Kidney capillary endothelial cell (primary cell): ENCODE results near the gene SVIL.

Source experiments
- DNase-seq: peaks from one replicate; pipeline ENCODE4 v3.0.0-alpha.2; 2018; ENCODE audit warnings: low spot score

The SVIL gene, protein sequence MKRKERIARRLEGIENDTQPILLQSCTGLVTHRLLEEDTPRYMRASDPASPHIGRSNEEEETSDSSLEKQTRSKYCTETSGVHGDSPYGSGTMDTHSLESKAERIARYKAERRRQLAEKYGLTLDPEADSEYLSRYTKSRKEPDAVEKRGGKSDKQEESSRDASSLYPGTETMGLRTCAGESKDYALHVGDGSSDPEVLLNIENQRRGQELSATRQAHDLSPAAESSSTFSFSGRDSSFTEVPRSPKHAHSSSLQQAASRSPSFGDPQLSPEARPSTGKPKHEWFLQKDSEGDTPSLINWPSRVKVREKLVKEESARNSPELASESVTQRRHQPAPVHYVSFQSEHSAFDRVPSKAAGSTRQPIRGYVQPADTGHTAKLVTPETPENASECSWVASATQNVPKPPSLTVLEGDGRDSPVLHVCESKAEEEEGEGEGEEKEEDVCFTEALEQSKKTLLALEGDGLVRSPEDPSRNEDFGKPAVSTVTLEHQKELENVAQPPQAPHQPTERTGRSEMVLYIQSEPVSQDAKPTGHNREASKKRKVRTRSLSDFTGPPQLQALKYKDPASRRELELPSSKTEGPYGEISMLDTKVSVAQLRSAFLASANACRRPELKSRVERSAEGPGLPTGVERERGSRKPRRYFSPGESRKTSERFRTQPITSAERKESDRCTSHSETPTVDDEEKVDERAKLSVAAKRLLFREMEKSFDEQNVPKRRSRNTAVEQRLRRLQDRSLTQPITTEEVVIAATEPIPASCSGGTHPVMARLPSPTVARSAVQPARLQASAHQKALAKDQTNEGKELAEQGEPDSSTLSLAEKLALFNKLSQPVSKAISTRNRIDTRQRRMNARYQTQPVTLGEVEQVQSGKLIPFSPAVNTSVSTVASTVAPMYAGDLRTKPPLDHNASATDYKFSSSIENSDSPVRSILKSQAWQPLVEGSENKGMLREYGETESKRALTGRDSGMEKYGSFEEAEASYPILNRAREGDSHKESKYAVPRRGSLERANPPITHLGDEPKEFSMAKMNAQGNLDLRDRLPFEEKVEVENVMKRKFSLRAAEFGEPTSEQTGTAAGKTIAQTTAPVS (N-terminal part only)

DNA sequence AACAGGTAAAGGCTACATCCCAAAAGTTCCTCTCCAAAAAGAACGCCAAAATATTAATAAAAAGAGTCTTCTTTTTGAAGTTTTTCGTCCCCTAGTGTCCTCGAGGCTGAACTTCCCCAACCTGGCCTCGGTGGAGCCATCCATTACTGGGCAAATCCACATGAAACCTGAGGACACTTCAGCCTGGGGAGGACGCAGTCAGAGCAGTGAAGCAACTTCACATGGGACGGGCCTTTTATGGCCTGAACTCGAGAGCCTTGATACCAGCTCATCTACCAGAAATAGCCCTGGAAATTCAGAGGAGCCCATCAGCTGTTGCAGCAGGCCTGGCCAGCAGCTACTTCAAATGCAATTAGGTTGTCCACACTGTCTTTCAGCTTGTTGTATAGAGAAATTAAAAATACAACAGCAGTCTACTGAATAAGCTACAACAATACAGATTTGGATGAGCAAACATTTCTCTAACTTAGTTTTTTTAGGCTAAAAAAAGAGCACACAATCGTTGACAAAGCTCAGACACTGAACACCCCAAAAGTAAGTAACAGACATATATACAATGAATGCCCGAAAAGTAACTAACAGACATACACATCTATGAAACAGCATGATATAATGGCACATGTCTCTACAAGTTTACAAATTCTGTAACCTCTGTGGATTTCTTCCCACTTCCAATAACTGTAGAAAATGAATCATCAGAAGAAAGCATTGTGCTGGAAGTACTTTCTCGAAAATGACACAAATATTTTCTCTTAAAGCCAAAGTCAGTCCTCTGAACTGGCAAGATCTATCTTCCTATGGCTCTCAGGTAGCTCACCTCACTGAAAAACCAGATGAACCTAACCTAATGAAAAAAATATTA is at the start of gene SVIL:
TSS of gene SVIL (minus strand) at position 208 of the 862 bp plus-strand sequence. CDS start 79,913 bp downstream, outside the sequence.
- DNase-seq, result peak; percentile 53

DNA sequence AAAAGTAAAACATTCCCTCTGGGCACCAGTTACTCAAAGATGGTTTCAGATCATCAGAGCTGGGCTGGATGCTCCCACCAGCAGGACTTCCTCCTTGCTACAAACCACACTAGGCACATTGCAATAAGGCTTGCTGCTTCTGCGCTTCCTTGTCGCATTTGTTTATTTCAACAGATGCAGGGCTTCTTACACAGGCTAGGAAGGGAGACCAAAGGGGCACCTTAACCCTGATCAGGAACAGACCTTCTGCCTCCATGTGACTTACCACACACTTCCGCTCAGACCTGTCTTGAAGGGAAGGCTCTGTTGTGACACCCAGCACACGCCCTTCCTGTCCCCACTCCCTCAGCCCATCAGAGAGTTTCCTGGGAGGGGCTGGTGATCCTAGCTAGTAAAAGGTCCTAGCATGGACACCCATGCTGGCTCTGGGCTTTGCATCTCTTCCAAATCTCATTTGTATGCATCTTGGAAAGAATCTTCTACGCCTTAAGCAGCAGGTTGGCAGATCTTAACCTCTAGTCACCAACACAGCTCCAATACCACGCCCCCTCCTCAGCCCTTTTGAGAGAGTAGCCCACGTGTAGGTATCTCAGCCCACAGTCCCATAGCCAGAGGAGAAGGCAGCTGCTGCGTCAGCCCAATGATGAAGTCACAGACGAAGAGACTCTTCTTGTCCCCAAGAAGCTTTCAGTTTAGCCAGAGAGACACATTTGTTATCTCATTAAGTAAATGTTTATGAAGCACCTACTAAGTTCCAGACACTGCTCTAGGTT is 47.1 kb upstream of the SVIL start:
- no peak for DNase-seq

DNA sequence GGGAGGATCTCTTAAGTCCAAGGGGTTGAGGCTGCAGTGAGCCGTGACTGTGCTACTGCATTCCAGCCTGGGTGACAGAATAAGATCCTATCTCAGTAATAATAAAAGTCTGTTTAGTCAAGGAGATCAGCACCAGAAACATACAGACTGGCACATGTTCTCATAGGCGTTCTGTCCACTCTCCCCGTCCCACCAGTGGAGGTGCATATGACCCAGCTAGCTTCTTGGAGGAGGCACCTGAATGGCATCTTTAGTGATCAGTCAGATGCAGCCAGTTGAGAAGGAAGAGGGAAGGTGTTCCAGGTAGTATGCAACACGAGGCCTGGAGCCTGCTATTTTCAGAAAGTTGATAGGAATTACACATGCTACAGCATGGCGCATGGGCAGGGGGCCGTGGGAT is 45.3 kb upstream of the SVIL start:
- no peak for DNase-seq

DNA sequence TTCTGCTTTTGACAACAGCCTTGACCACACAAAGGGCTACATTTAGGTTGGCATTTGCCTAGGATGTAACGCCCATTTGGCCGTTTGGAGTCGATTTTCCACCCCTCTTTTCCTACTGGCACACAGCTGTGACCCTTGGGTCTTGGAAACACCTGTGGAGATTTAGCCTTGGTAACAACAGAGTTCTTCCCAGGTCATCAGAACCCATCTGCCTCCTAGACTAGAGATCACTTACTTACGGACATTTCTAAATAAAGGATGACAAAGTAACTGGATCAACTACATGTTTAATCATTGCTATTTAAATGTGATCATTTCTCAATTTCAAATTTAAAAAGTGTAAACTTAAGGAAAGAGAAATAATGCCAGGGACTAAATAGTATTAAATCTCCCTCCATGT is 42.0 kb upstream of the SVIL start:
- DNase-seq, result no peak

DNA sequence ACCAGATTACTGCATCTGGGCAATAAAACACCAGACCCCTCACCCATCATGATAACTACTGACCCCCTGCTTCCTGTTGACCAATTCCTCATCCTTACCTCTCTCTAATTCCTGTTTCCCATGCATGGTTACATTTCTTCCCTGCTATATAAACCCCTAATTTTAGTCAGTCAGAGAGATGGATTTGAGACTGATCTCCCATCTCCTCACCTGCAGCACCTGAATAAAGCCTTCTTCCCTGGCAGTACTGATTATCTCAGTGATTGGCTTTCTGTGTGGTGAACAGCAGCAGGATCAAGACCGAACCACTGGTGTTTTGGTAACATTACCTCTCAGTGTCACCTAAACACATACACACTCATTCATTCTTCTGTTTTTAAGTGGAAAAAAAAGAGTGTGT is 41.2 kb upstream of the SVIL start:
- DNase-seq, result no peak

DNA sequence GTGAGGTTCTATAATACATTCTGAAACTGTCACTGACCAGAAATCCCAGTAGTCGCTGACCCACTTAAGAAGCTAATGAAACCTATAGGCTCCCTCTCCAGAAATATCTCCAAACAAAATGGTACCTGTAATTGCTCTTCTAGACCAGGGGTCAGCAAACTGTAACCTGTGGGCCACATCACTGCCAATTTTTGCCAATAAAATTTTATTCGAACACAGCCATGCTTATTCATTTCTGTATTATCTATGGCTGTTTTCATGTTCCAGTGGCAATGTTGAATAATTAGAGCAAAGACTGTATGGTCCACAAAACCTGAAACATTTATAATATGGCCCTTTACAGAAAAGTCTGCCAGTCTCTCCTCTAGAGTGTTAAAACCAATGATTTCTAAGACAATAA is 37.2 kb upstream of the SVIL start:
- DNase-seq, result no peak

DNA sequence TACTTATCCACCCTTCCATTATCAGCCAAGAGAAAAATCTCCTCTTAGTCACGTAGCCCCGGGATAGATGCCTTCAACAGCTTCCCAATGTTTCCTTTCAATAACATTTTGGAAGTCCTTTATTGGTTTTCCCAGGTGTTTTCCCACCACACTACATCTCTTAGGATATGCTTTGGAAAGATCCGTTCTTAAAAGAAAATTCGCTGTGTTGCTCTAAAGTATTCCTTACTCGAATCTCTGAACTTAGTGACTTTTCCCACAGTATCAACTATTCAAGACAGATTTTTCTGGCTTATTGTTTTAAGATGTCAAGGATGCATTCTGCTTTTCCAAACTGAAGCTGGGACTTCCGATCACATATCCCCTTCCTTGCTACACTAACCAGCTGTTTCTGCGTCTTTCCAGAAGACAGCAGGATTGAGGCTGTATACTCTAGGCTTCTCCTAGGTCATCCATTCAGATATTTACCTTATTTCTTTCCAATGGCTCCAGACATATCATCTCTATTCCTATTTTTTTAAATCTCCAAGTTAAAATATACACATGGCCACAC is 36.5 kb upstream of the SVIL start:
- DNase-seq, result no peak

DNA sequence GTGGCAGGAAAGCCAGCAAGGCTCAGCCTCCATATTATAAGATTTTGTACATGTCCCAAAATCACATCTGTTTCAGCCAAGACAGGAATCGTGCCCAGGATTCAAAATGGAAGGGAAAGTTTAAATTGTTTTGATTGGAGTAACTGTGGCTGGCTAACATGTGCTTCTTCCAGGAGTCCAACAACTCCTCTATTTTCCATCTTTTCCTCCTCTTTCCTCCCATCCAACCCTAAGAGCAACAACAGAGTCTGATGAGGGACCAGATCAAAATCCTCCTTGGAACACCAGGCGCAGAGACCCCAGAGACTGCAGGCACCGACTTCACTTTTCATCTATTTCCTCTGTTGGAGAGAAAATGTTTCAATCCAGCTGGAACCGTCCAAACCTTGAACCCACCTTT is 36.0 kb upstream of the SVIL start:
- no peak for DNase-seq

DNA sequence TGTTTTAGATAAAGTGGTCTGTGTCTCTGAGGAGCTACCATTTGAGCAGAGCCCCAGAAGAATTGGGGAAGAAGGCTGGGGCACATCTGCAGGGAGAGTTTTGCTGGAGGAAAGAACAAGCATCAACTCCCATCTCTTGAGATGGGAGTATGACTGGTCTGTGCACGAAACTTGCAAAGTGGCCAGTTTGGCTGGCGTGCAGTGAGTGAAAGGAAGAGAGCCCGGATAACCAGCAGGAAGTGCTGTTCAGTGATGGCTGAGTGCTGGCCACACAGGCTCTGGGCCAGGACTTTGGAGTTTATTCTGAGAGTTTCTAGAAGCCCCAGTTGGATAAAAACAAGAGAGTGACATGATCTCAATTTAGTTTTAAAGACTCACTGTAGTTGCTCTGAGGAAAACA is 34.4 kb upstream of the SVIL start:
- DNase-seq, result peak; percentile 48

DNA sequence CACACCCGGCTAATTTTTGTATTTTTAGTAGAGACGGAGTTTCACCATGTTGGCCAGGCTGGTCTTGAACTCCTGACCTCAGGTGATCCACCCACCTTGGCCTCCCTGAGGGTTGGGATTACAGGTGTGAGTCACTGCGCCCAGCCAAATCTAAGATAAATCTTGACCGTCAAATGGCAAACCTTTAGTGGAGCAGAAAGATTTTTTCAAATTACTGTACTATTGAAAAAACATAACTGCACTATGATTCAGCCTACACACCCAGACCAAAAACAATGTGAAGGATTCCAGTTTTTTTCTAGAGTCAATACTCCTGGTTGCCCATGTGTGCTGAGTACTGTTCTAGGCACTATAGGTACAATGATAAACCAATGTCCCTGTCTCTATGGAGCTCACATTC is 33.9 kb upstream of the SVIL start:
- DNase-seq, result no peak

DNA sequence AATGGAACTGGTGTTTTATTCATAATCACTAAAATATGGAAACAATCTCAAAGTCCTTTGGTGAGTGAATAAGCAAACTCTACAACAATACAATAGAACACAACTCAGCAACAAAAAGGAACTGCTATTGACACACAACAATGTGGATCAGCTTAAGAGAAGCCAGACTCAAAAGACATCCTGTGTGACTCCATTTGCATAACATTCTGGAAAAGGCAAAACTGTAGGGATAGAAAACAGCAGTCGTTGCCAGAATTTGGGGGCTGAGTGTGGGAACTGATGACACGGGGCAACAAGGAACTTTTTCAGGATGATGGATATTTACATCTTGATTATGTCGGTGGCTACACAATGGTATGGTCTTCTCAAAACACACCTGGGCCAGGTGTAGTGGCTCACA is 32.4 kb upstream of the SVIL start:
- DNase-seq, result peak; percentile 38

DNA sequence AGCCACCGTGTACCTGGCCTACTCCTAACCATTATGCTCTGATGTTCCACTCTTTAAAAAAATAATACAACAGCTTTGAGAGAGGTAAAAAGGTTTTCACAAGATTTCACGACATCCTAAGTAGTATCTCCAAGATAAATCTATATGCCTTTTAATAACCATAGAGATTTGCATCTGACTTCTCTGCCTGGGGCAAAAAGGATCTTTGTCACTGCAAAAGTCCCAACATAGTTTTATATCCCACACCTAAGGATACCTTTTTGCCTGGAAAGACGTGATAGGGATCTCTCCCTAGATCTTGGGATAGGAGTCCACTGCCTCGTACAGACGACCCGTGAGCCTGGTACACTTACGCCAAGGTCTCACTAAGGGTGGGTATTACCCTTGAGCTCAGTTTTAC is 31.4 kb upstream of the SVIL start:
- DNase-seq, result no peak

DNA sequence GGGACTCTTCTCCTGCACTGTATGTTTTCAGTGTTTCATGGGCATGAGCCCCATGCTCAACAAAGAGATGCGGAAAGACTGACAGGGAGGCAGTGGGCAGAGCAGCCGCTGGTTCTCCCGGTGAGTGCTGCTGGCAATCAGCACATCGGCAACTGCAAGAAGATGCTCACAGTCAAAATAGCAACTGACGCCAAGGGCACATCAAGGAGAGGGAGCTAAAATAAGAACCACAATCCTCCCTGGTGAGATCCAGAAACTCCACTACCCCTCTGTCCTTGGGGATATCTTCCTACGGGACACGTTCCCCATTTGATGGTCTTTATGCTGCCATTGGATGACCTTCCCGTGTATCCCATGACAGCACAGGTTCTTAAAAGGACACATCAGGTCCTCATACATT is 28.9 kb upstream of the SVIL start:
- no peak for DNase-seq

DNA sequence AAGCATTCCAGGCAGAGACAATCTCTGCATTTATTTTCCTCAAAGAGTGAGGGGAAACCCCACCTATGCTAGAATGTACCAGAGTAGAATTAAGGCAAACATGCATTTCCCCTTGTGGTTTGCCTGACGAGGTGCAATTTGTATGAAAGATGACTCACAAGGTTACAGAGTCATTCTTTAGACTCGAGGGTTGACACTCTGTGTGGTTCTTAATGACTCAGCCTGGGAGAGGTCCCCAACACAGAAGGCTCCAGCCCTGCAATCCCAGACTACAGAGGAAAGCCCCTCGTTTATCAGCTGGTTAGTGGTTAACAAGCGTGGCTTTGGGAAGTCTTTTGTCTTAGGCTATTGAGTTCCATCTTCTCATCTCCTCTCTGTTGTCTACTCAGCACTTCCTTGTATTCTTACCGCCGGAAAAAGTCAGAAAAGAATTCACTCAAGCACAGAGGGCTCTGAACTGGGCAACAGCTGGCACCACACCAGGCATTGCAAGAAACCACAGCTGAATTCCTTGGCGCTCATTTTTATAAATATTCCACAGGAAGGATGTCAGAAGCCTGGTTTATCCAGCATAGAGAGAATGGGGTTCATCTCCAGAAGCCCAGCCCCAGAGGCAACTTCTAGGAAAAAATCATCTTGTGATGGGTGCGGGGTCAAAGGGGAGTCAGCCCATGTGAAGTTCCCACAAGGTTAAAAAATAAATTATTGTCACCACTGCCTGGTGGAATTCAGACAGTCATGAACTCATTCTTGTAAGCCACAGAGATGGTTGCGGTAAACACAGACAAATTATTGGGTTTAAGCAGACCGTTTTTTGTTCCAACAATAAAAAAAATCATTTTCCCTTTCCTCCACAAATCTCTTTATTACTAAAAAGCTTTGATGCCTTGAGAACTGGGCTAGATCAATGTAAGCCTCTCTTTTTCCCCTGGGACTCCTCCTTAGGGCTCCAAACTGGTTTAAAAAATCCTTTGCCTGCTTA is 24.5 kb upstream of the SVIL start:
- DNase-seq, result peak; percentile 100

DNA sequence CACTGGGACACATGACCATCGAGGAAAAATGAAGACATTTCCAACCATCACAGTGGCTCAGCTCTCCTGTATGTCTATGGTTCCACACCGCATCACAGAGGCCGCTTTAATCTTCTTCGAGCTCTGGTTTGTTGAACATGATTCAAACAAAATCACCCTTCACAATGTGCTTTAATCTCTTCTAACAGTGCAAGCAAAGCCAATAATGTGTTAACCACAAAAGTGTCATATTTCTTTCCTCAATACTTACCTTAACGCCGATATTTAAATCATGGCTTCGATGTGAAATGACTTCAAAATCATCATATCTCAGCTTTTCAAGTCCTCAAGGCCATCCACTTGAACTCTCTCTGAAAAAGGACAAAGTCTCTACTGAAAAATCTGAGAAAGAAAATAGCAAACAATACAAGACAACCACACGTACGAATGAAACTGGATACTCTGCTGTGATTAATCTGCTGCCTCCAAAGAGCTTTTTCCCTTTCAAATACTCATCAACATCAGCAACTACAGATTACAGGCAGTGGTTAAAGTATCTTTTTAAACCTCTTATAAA is 23.0 kb upstream of the SVIL start:
- DNase-seq, result no peak

DNA sequence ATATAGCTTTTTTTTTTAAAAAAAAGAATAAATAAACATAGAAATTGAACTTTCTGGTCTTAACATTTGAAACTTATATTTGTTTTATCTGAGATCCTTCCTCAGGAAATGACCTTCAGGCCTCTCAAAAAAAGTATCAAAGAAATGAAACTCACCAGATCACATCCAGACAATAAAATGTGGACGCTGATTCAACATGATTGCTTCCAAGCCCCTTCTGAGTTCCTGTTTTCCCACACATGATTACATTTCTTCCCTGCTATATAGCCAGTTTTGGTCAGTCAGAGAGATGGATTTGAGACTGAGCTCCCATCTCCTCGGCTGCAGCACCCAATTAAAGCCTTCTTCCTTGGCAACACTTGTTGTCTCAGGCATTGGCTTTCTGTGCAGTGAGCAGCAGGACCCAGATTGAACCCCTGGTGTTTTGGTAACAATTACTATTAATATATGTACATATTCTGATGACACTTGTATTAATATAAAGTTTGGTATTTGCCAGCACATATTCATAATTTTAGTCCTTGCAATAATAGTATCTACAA is 21.8 kb upstream of the SVIL start:
- no peak for DNase-seq

DNA sequence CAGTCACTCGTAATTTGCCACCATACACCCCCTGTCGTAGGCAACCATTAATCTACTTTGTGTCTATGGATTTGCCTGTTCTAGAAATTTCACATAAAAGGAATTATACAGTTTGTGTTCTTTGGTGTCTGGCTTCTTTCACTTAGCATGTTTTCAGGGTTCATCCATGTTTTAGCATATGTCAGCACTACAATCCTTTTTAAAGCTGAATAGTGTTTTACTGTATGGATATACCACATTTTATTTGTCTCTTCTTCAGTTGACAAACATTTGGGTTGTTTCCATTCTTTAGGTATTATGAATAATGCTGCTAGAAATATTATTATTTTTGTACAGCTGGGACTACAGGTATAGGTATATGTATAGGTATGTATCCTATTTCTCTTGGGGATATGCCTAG is 17.4 kb upstream of the SVIL start:
- DNase-seq, result no peak

DNA sequence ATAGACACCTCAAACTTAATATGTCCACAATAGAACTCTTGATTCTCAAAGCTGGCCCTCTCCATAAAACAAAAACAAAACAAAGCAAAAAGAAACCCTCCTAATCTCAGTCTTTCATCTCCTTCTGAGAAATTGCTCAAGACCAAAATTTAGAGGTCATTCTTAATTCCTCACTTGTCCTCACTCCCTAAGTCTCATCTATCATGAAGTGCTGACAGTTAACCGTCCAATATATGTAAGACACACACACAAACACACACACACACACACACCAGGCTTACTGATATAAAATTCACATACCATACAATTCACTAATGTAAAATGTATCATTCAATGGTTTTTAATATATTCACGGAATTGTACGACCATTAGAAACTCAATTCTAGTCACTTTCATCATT is 17.0 kb upstream of the SVIL start:
- DNase-seq, result no peak

DNA sequence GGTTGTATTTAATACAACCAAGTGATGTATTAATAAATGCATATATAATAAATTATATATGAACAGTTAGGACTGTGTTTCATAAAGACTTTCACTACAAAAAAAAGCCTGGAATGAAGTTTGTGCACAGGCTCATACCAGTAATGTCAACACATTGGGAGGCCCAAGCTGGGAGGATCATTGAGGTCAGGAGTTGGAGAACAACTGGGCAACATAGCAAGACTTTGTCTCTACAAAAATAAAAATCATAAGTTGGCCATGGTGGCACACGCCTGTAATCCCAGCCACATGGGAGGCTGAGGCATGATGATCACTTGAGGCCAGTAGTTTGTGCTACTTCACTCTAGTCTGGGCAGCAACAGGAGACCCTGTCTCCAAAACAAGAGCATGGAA is 15.8 kb upstream of the SVIL start:
- DNase-seq, result no peak
